Choroid plexus epithelial cell (primary cell): ENCODE results near the gene ANKRD31.
"Not testable (repeated sequence)": the region's sequence is repeated elsewhere in the genome, so short reads cannot be mapped to it uniquely, and the experiment has no call there.

ENCODE experiments used
- DNase-seq: peaks from one replicate; pipeline ENCODE4 v3.0.0-alpha.2; 2010; ENCODE audit warnings: low read depth
- H3K4me3 ChIP-seq: 2 replicates; pipeline ENCODE4 v1.5.1; 2011; ENCODE audit warnings: low read depth, mild to moderate bottlenecking, control low read depth, low read length, moderate library complexity
- TF ChIP-seq, protein P1 (sequence below): conservative IDR thresholded peaks from 2 replicates; pipeline ENCODE4 v1.5.1; 2011; ENCODE audit warnings: low read depth, mild to moderate bottlenecking, control low read depth, inconsistent platforms, low read length, moderate library complexity

ANKRD31 gene

DNA sequence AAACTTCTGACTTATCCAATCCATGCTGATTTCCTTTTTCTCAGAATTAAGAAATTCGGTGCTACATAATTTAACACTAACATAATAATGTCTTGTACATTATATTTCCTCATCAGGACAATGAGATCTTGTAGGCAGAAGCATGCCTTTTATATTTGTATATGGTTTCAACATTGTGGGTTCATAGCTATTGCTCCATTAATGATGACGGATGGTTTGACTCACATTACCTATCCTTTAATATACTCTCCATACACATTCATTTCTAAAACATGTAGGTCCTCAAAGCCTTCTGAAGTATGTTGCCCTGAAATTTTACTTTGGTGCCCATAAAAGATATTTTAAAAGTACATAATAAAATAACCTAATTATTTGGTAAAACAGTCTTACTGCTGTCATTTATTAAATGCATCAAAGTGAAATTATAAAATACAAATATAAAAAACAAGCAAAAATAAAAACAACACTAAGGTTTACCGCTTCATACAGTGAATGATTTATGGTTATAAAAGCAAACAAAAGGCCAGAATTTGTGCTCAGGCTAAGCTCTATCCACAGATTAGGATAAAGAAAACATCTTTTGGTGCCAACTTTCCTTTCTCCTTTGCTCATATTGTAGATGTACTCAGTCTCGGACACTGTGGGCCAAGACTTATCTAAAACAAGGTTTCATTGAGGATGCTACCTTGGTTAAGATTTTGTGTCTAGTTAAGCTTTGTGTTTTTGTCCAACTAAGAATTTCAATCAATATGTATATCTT lies 123.1 kb downstream of the ANKRD31 start:
- peak; percentile 9 for DNase-seq
- TF ChIP-seq, protein P1, sequence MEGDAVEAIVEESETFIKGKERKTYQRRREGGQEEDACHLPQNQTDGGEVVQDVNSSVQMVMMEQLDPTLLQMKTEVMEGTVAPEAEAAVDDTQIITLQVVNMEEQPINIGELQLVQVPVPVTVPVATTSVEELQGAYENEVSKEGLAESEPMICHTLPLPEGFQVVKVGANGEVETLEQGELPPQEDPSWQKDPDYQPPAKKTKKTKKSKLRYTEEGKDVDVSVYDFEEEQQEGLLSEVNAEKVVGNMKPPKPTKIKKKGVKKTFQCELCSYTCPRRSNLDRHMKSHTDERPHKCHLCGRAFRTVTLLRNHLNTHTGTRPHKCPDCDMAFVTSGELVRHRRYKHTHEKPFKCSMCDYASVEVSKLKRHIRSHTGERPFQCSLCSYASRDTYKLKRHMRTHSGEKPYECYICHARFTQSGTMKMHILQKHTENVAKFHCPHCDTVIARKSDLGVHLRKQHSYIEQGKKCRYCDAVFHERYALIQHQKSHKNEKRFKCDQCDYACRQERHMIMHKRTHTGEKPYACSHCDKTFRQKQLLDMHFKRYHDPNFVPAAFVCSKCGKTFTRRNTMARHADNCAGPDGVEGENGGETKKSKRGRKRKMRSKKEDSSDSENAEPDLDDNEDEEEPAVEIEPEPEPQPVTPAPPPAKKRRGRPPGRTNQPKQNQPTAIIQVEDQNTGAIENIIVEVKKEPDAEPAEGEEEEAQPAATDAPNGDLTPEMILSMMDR = no peak
- no peak overlapping the region for H3K4me3 ChIP-seq

DNA sequence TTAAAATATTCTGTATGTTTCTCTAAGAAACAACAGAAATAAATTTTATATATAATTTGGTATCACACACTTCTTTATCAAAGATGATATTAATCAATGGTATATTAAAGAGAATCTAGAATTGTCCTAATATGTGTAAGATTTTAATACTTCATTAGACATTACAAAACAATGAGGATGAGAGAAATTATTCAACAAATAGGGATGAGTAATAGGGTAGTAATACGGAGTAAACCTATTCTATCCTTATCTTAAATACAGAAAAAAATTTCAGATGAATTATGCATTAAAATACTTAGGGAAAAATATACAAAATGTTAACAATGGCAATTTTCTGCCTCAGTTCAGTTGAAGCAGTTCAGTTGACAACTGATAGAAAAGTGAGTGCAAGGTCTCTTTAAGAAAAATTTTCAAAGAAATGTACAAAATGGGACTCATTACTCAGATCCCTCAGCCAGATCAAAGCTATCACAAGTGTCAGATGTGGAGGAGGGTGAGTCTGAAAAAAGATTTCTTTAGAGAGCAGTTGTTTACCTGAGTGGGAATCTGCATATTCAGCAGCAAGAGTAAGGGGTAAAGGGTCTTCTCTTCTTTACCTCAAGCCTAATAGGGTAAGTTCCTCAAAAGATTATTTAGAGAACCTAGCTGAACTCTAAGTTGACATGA lies 127.6 kb downstream of the ANKRD31 start:
- no peak for DNase-seq
- TF ChIP-seq, protein P1 = no peak
- no peak overlapping the region for H3K4me3 ChIP-seq

DNA sequence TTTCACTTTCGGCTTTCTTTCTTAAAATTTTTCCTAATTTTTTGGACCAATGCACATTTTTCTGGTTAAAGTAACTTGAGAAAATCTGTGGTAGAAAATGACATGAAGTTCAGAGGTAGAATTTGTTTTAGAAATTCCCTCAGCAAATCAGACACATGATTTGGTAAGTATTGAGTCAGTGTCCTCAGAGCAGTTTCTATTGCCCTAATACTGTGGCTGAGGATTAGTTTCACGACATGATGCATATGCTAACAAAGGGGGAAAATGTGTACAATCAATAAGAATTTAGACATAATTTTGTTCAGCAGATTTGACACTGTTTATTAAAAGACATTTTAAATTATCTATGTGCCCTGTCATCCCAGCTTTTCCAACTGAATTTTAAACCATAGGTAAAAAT lies 128.2 kb downstream of the ANKRD31 start:
- TF ChIP-seq, protein P1 = no peak
- no peak overlapping the region for H3K4me3 ChIP-seq
- DNase-seq = no peak

DNA sequence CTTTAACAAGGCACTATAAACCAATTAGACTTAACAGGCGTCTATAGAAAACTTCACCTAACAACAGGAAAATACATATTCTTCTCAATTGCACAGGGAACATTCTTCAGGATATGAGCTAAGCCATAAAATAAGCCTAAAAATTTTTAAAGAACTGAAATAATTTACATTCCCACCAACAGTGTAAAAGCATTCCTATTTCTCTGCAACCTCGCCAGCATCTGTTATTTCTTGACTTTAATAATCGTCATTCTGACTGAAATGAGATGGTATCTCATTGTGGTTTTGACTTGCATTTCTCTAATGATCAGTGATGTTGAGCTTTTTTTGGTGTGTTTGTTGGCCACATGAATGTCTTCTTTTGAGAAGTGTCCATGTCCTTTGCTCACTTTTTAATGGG lies 140.7 kb downstream of the ANKRD31 start:
- DNase-seq = peak; percentile 9
- H3K4me3 ChIP-seq = not testable (repeated sequence)

DNA sequence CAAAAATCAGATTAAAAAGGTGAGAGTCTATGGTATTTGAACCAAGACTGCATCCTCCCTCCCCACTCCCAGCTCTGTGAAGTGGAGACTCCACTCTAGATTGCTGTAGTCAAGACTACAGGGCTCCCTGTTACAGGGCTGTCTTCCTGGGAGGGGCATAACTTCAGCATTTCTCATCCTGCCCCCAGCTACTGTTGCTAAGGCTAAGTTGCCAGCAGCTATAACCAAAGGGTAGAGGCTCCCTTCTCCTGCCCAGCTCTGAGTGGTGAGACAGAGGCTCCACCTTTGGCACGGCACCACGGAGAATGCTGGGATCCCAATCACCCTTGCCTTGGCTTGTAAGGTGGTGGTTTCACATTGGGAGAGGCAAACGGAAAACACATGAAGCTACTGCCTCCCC lies 145.1 kb downstream of the ANKRD31 start:
- peak; percentile 5 for DNase-seq
- TF ChIP-seq, protein P1 = no peak
- H3K4me3 ChIP-seq = no peak overlapping the region

DNA sequence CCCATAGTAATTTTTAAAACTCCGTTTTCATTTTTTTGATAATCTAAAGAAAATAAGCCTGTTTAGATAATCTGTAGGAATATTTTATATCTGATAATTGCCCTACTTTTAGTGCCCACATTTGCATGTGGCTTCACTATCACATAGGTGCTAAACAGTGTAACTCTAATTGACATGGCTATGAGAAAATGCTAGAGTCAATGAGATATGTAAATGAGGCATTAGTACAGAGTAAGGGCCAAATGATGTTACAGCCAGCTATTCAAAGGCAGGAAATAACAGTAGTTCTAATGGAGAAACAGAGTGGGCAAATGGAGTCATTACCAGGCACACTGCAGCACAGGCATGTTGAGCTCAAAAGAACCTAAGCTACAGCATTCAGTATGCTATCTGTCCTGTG lies 147.0 kb downstream of the ANKRD31 start:
- H3K4me3 ChIP-seq = no peak overlapping the region
- DNase-seq = no peak
- TF ChIP-seq, protein P1 = no peak

DNA sequence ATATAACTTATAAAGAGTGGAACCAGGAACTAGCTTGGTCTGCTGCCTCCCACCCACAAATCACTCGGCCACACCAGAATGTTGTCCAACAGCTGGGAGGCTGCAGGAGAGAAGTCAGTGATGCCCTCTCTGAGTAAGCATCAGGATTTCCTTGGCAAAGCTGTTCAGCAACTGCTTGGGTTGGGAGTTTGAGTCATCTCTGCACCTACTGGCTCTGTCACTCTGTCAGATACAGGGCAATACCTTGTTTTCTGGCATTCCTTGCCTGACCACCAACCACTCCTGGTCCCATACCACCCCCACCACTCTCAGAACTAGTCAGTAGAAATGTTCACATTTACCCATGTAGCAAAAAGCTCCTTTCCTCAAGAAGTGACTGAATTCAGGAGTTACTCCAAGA lies 147.5 kb downstream of the ANKRD31 start:
- no peak overlapping the region for H3K4me3 ChIP-seq
- DNase-seq = no peak
- TF ChIP-seq, protein P1 = no peak
